Measurements from ENCODE around the gene RBMS2. TPM values are rescaled to one million over a fixed set of nuclear protein-coding genes. Genes with fewer than 3 reads are reported as not detected.

The RBMS2 gene
- total RNA-seq, 1 donor from 2014 or later, result 4.1 TPM

- intact Hi-C loops (cut with micrococcal nuclease), result no loop called here
- H3K36me3 Mint-ChIP-seq (ENCODE audit: low read depth), result peaks cover 78% of the 10 kb centered on the region
Observed at GRCh38 chr12:56604355-56604754, 82.7 kb downstream of the RBMS2 start.

GRCh38 chr12:56614627-56615026, 93.0 kb downstream of the RBMS2 start:
- no peak for DNase-seq
- H3K27ac Mint-ChIP-seq, result no peak overlapping the region
- no peaks in the 10 kb centered on the region for H3K27me3 Mint-ChIP-seq
- no peaks in the 10 kb centered on the region for H3K9me3 Mint-ChIP-seq
- peaks cover 9% of the 10 kb centered on the region for H3K4me1 Mint-ChIP-seq
- intact Hi-C loops (cut with micrococcal nuclease), result no loop called here
- no peak overlapping the region for H3K4me3 Mint-ChIP-seq
- peaks cover 74% of the 10 kb centered on the region for H3K36me3 Mint-ChIP-seq (ENCODE audit: low read depth)

More at GRCh38 chr12:56604355-56604754, 82.7 kb downstream of the RBMS2 start:
- Mint-ChIP-seq H3K4me1 (no peaks in the 10 kb centered on the region), H3K27ac (peak overlapping the region; percentile 25), H3K4me3 (no peak overlapping the region), H3K9me3 (no peaks in the 10 kb centered on the region), H3K27me3 (no peaks in the 10 kb centered on the region)
- no peak for DNase-seq

DNA sequence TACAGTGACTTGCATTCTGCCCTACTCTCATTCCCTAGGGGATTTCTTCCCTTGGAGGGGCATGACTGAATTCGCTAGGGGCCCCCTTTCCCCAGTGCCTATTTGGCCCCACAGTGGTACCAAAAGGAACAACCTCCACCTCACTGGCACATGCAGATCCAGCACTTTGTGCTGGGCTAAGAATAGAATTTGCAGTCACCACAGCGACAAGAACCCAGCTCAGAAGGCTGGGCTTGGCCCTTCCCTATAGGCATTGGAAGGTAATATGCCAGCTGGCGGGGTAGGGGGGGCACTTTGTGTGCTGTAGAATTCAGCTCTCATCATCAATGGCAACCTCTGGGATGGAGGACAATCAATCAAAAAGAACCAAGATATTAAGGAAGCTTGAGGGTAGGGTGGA, 94.6 kb downstream of the RBMS2 start:
- H3K4me3 Mint-ChIP-seq, result no peak overlapping the region
- no peaks in the 10 kb centered on the region for H3K27me3 Mint-ChIP-seq
- intact Hi-C loops (cut with micrococcal nuclease), result no loop called here
- H3K27ac Mint-ChIP-seq, result no peak overlapping the region
- H3K36me3 Mint-ChIP-seq (ENCODE audit: low read depth), result peaks cover 72% of the 10 kb centered on the region
- DNase-seq, result no peak
- H3K4me1 Mint-ChIP-seq, result peaks cover 14% of the 10 kb centered on the region
- no peaks in the 10 kb centered on the region for H3K9me3 Mint-ChIP-seq

- H3K9me3 Mint-ChIP-seq, result no peaks in the 10 kb centered on the region
- H3K27me3 Mint-ChIP-seq, result no peaks in the 10 kb centered on the region
- intact Hi-C loops (cut with micrococcal nuclease), result no loop called here
- DNase-seq, result no peak
- H3K4me1 Mint-ChIP-seq, result peaks cover 14% of the 10 kb centered on the region
- H3K27ac Mint-ChIP-seq, result peak overlapping the region; percentile 76
- peaks cover 65% of the 10 kb centered on the region for H3K36me3 Mint-ChIP-seq (ENCODE audit: low read depth)
- H3K4me3 Mint-ChIP-seq, result no peak overlapping the region
Observed at GRCh38 chr12:56616925-56617324, 95.3 kb downstream of the RBMS2 start.

DNA sequence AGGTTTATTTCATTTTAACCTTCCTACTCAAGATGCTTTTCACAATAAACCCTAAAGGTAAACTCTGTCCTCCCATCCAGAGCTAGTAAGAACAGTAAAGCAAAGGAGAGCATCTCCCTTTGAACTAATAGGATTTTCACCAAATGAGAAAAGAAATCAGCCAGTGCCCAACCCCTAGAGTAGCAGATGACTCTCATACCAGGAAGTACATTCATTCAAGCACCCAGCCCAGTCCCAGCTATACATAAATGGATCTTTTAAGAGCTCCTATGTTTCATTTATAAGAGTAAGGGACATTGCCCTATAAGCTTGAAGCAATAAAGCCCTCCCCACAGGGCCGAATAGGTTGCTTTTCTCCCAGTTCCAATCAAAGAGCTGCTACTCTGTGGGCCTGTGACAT, 100.9 kb downstream of the RBMS2 start:
- H3K27ac Mint-ChIP-seq, result peak overlapping the region; percentile 13
- intact Hi-C loops (cut with micrococcal nuclease), result no loop called here
- no peak for DNase-seq
- peaks cover 39% of the 10 kb centered on the region for H3K4me1 Mint-ChIP-seq
- no peak overlapping the region for H3K4me3 Mint-ChIP-seq
- H3K27me3 Mint-ChIP-seq, result no peaks in the 10 kb centered on the region
- no peaks in the 10 kb centered on the region for H3K9me3 Mint-ChIP-seq
- peaks cover 47% of the 10 kb centered on the region for H3K36me3 Mint-ChIP-seq (ENCODE audit: low read depth)

GRCh38 chr12:56626701-56627100, 105.1 kb downstream of the RBMS2 start:
- no peak for DNase-seq
- H3K36me3 Mint-ChIP-seq (ENCODE audit: low read depth), result peaks cover 40% of the 10 kb centered on the region
- H3K27me3 Mint-ChIP-seq, result no peaks in the 10 kb centered on the region
- H3K4me3 Mint-ChIP-seq, result no peak overlapping the region
- H3K9me3 Mint-ChIP-seq, result no peaks in the 10 kb centered on the region
- peaks cover 52% of the 10 kb centered on the region for H3K4me1 Mint-ChIP-seq
- intact Hi-C loops (cut with micrococcal nuclease), result no loop called here
- H3K27ac Mint-ChIP-seq, result peak overlapping the region; percentile 37

- H3K27me3 Mint-ChIP-seq, result no peaks in the 10 kb centered on the region
- H3K4me1 Mint-ChIP-seq, result peaks cover 62% of the 10 kb centered on the region
- peaks cover 31% of the 10 kb centered on the region for H3K36me3 Mint-ChIP-seq (ENCODE audit: low read depth)
- peak overlapping the region; percentile 97 for H3K27ac Mint-ChIP-seq
- no peaks in the 10 kb centered on the region for H3K9me3 Mint-ChIP-seq
- H3K4me3 Mint-ChIP-seq, result peak overlapping the region; percentile 98
- intact Hi-C loops (cut with micrococcal nuclease), result loop anchor here (2.0 kb wide), 1 partner anchor 108 kb away; the partner anchor contains the start of gene RBMS2
- peak; percentile 91 for DNase-seq
Observed at GRCh38 chr12:56628671-56629458, 107.2 kb downstream of the RBMS2 start.

GRCh38 chr12:56629459-56630179, 108.0 kb downstream of the RBMS2 start:
- Mint-ChIP-seq H3K36me3 (ENCODE audit: low read depth) (peaks cover 31% of the 10 kb centered on the region), H3K27me3 (no peaks in the 10 kb centered on the region)

GRCh38 chr12:56630180-56630632, 108.6 kb downstream of the RBMS2 start, which contains the start of gene BAZ2A:
TSS of gene BAZ2A (minus strand) at chr12:56630326. CDS start at chr12:56617530, 12,796 bp downstream.
- peaks cover 31% of the 10 kb centered on the region for H3K36me3 Mint-ChIP-seq (ENCODE audit: low read depth)
- DNase-seq, result peak; percentile 96
- intact Hi-C loops (cut with micrococcal nuclease), result loop anchor here (2.0 to 10.0 kb wide), 4 partner anchors 295 to 701 kb away; partner anchors contain the start of genes IL23A, PAN2 and ZBTB39
- H3K9me3 Mint-ChIP-seq, result no peaks in the 10 kb centered on the region
- no peaks in the 10 kb centered on the region for H3K27me3 Mint-ChIP-seq
- peak within 1 kb of the TSS; percentile 97 for H3K27ac Mint-ChIP-seq
- H3K4me1 Mint-ChIP-seq, result peaks cover 66% of the 10 kb centered on the region
- H3K4me3 Mint-ChIP-seq, result peak within 1 kb of the TSS; percentile 98

More at GRCh38 chr12:56629459-56630179, 108.0 kb downstream of the RBMS2 start:
- intact Hi-C loops (cut with micrococcal nuclease), result loop anchor here (2.0 to 10.0 kb wide), 5 partner anchors 109 to 701 kb away; partner anchors contain the start of genes IL23A, PAN2, RBMS2 and ZBTB39
- Mint-ChIP-seq H3K4me1 (peaks cover 63% of the 10 kb centered on the region), H3K9me3 (no peaks in the 10 kb centered on the region), H3K27ac (peak overlapping the region; percentile 97), H3K4me3 (peak overlapping the region; percentile 98)
- DNase-seq, result peak; percentile 82

- H3K4me3 Mint-ChIP-seq, result peak overlapping the region; percentile 99
- peak; percentile 90 for DNase-seq
- peak overlapping the region; percentile 57 for H3K27ac Mint-ChIP-seq
- no peaks in the 10 kb centered on the region for H3K27me3 Mint-ChIP-seq
- peaks cover 66% of the 10 kb centered on the region for H3K4me1 Mint-ChIP-seq
- intact Hi-C loops (cut with micrococcal nuclease), result loop anchor here (2.0 to 10.0 kb wide), 4 partner anchors 297 to 703 kb away; partner anchors contain the start of genes IL23A, PAN2 and ZBTB39
- no peaks in the 10 kb centered on the region for H3K9me3 Mint-ChIP-seq
- peaks cover 19% of the 10 kb centered on the region for H3K36me3 Mint-ChIP-seq (ENCODE audit: low read depth)
Observed at GRCh38 chr12:56631790-56632700, 110.4 kb downstream of the RBMS2 start.

GRCh38 chr12:56632701-56633467, 111.3 kb downstream of the RBMS2 start:
- peak overlapping the region; percentile 65 for H3K27ac Mint-ChIP-seq
- peaks cover 25% of the 10 kb centered on the region for H3K36me3 Mint-ChIP-seq (ENCODE audit: low read depth)

DNA sequence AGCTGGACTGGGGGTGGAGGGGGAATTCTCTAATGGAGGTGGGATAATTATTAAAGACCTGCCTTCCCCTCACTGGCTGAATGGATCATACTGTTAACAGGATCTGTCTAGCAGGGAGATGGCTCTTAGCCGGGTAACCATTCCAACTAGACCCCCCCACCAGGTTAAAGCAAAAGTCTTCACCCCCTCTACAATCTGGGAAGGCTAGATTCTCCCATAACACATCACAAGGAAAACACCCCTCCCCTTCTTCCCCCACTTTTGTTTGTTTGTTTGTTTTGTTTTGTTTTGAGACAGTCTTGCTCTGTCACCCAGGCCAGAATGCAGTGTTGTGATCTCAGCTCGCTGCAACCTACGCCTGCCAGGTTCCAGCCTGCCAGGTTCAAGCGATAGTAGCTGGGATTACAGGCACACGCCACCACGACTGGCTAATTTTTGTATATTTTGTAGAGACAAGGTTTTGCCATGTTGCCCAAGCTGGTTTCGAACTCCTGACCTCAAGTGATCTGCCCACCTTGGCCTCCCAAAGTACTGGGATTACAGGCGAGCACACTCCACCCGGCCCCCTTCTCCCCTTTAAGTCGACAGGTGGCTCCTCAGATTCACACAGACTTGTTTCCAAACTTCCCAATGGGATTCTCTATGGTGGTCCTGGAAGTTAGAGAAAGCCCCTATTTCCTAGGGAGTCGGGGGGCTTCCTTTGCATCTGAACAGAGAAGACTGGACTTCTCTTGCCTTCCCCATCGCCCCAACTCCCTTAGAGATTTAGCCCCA, 112.0 kb downstream of the RBMS2 start:
- peaks cover 69% of the 10 kb centered on the region for H3K4me1 Mint-ChIP-seq
- H3K27me3 Mint-ChIP-seq, result no peaks in the 10 kb centered on the region
- H3K36me3 Mint-ChIP-seq (ENCODE audit: low read depth), result peaks cover 28% of the 10 kb centered on the region
- H3K9me3 Mint-ChIP-seq, result no peaks in the 10 kb centered on the region
- intact Hi-C loops (cut with micrococcal nuclease), result loop anchor here (10.0 kb wide), 3 partner anchors 299 to 611 kb away; partner anchors contain the start of genes IL23A, PAN2 and ZBTB39
- peak overlapping the region; percentile 88 for H3K27ac Mint-ChIP-seq
- peak overlapping the region; percentile 99 for H3K4me3 Mint-ChIP-seq
- no peak for DNase-seq

More at GRCh38 chr12:56632701-56633467, 111.3 kb downstream of the RBMS2 start:
- intact Hi-C loops (cut with micrococcal nuclease), result loop anchor here (10.0 kb wide), 3 partner anchors 298 to 612 kb away; partner anchors contain the start of genes IL23A, PAN2 and ZBTB39
- DNase-seq, result no peak
- H3K4me3 Mint-ChIP-seq, result peak overlapping the region; percentile 99
- no peaks in the 10 kb centered on the region for H3K9me3 Mint-ChIP-seq
- no peaks in the 10 kb centered on the region for H3K27me3 Mint-ChIP-seq
- H3K4me1 Mint-ChIP-seq, result peaks cover 73% of the 10 kb centered on the region
